Inflammatory macrophage (primary cell): Measurements from ENCODE around the gene PDE3A.
"Not testable (repeated sequence)": the region's sequence is repeated elsewhere in the genome, so short reads cannot be mapped to it uniquely, and the experiment has no call there.

ENCODE experiments used
- DNase-seq, 2 donors: peaks; one replicate each; pipeline ENCODE4 v3.0.0-alpha.2; 2020 to 2022

The PDE3A gene

GRCh38 chr12:20375560-20375959, 7.2 kb downstream of the PDE3A start:
- DNase-seq = peak in 1 of 2 donors; percentile 18

GRCh38 chr12:20376984-20377383, 8.6 kb downstream of the PDE3A start:
- peak in 1 of 2 donors; percentile 9 for DNase-seq

GRCh38 chr12:20377750-20378149, 9.4 kb downstream of the PDE3A start:
- no peak for DNase-seq

DNA sequence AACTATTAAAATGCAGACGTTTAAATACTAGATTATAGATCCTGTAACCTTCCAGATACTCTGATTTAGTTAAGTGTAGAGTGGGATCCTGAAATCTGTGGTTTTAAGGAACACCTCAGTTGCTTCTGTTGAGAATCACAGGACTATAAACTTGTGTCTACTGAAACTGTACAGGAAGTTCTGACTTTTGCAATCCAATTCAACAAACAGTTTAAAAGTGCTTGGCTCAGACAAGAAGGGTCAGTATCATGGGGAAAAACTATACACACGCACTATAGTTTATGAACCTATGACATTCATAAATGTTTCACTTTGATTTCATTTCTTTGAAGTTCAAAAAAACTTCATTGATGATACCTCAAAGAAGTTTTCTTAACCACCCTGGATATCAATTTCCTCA, 13.8 kb downstream of the PDE3A start:
- DNase-seq = no peak

GRCh38 chr12:20383612-20384011, 15.3 kb downstream of the PDE3A start:
- no peak for DNase-seq

DNA sequence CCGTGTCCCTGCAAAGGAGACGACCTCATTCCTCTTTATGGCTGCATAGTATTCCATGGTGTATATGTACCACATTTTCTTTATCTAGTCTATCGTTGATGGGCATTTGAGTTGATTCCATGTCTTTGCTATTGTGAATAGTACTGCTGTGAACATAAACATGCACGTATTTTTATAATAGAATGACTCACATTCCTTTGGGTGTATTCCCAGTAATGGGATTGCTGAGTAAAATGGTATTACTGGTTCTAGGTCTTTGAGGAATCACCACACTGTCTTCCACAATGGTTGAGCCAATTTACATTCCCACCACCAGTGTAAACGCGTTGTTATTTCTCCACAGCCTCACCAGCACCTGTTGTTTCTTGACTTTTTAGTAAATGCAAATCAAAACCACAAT, 16.5 kb downstream of the PDE3A start:
- not testable (repeated sequence) for DNase-seq

- DNase-seq = no peak
Observed at GRCh38 chr12:20390846-20391245, 22.5 kb downstream of the PDE3A start.

- DNase-seq = no peak
Observed at GRCh38 chr12:20392339-20392738, 24.0 kb downstream of the PDE3A start.

DNA sequence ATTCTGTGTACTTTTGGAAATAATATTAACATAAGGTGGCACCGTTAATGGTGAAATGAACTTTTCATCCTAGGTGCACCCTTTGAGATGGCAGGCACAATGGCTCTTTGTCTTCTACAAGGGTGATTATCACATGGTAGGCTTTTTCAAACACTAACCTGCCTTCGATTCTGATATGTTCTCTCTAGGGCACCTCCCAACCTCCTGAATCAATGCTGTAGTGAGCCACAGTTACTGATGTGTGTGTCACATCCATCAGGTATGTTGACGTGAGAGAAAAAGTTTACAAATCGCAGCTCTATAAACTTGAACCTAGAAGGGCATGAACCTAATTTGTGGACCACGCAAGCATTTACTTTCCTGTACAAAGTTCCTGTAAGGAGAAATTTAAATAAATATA, 25.4 kb downstream of the PDE3A start:
- no peak for DNase-seq

- DNase-seq = no peak
Observed at GRCh38 chr12:20395791-20396550, 27.6 kb downstream of the PDE3A start.

GRCh38 chr12:20398686-20399085, 30.3 kb downstream of the PDE3A start:
- DNase-seq = peak; percentile 32 to 73

GRCh38 chr12:20400003-20400402, 31.7 kb downstream of the PDE3A start:
- DNase-seq = no peak

GRCh38 chr12:20403230-20403629, 34.9 kb downstream of the PDE3A start:
- DNase-seq = no peak

- DNase-seq = peak; percentile 47 to 78
Observed at GRCh38 chr12:20404576-20405346, 36.4 kb downstream of the PDE3A start.

- DNase-seq = no peak
Observed at GRCh38 chr12:20409607-20410377, 41.5 kb downstream of the PDE3A start.

GRCh38 chr12:20410734-20411133, 42.4 kb downstream of the PDE3A start:
- DNase-seq = no peak

GRCh38 chr12:20411345-20411744, 43.0 kb downstream of the PDE3A start:
- DNase-seq = no peak

- DNase-seq = no peak
Observed at GRCh38 chr12:20415028-20415427, 46.7 kb downstream of the PDE3A start.

- DNase-seq = no peak
Observed at GRCh38 chr12:20415641-20416040, 47.3 kb downstream of the PDE3A start.

DNA sequence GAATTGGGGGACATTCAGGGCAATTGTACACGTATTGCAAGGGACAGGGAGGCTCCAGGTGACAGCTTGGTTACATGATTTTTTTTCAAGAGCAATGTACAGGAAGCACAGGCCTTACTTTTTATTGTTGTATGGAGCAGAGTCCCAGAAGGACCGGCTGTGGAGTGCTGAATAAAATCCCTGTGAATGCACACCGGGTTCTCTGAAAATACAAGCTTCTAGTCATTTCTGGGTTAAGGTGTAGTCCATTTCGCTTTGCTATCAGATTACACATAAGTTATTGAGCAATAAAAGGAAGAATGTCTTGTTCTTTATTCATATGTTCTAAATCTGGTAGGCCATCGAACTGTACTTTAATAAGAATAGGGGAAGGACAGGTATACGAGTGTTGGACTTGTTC, 52.2 kb downstream of the PDE3A start:
- no peak for DNase-seq

DNA sequence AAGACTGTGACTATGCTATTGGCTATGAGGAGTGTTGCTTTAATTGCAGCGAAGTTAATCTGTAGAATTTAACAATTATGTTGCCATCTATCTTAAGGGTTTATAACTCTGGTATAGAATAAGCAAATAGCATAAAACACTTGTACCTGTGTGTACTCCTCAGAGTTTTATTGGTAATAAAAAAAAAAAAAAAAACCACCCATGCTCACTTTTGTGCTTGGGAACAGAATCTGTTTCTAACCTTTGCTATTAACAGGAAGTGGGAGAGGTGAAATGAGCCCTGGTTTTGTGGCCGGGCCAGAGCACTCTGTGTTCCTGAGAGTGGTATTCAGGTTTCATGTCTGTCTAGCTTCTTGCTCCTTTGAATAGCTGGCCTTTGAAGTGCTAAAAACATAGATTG, 53.1 kb downstream of the PDE3A start:
- DNase-seq = no peak

DNA sequence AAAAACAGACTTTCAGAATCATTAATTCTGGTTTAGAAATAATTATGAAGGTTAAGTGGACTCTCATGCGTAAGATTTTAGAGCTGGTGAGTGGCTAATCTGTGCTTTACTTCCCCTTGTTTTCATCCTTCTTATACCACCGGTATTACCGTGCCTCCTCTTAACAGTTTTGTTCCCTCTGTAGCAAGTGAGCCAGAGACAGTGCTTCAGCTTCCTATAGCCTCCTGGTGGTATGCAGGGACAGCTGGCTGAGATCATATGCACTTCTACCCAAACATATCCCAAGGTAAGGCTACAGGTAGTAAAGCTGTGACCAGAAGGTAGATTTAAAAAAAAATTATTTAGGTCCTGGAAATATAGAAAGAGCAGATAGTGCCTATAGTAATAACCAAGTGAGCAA, 55.2 kb downstream of the PDE3A start:
- no peak for DNase-seq

DNA sequence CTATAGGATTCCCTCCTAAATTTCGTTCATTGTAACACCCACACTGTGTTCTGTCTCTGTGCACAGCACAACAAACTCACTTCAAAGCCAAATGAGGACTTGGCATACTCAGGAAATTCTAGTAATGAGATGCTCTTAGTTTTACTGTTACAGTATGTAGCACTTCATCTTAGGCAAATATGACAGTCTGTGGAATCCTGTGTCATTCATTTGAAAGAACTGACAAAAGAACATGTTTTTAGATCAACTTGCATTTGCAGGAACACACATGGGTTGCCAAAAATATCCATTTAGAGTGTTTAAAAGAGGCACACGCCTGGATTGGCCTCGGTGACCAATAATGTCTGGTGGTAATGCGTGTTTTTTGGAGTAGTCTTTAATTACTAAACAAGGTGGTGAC, 56.5 kb downstream of the PDE3A start:
- DNase-seq = no peak
